Stimulated activated CD8-positive, alpha-beta memory T cell treated with anti-CD3 and anti-CD28 coated beads, Interleukin-7, amount 100 ng/mL, for 24 hours (primary cell): ENCODE measurements around the gene SCGB3A1.

Experiments
- DNase-seq: peaks from one replicate; pipeline ENCODE4 v3.0.0-alpha.2; 2020; ENCODE audit warnings: low read depth

The SCGB3A1 gene

DNA sequence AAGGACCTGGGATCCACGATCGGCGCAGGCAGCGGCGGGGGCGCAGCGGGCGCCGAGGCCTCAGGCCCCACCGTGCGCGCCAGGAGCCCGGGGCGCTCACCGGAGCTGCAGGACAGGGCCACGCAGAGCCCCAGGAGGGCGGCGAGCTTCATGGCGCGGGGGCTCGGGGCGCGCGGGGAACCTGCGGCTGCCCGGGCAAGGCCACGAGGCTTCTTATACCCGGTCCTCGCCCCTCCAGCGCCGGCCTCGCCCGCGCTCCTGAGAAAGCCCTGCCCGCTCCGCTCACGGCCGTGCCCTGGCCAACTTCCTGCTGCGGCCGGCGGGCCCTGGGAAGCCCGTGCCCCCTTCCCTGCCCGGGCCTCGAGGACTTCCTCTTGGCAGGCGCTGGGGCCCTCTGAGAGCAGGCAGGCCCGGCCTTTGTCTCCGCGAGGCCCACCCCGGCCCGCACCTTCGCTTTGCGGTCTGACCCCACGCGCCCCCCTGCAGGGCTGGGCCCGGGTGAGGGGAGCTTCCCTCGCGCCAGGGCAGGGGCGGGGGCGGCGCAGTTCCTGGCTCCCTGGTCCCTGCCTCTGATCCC is at the start of gene SCGB3A1:
SCGB3A1 (minus strand) TSS at position 189 of the 577 bp plus-strand sequence; CDS start at position 152, 37 bp downstream.
- no peak for DNase-seq

- no peak for DNase-seq
These were observed 49.2 kb upstream of the SCGB3A1 start for GRCh38 chr5:180640611-180640860.

DNA sequence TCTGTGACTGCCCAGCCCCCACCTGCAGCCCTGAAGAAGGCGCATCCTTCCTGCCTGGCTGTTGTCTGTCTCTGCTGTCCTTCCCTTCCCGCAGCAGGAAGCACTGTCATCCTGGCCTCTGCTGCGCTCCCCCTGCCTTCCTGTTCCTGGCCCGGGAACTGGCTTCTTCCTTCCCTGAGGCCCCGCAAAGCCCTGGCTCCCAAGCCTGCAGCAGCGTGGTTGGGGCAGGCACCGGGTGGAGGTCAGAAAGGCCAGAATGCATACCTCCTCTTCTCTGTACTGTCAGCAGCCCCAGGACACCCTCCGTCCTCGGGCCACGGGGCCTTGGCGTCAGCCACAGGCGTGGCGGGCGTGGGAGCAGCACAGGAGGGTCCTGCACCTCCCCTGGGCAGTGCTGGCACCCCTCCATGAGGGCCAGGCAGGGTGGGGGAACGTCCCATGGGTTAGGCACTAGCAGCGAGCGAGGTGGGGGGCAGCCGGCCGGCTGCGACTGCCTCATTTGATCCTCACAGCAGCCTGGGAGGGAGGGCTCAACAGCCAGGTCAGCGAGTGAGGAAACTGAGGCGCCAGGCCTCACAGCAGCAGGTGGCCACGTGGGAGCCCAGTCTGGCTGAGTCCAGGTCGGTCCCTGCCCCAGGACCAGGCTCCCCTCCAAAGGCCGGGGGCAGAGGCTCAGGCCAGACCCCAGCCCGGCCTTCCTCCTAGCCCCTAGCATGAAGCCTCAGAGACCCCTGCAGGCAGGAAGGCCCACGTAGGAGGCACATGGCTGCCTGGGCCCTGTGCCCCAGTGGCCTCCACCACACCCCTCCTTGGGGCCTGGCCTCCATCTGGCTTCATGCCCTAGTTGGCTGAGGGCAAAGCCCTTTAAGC is 48.7 kb upstream of the SCGB3A1 start:
- DNase-seq: no peak

DNA sequence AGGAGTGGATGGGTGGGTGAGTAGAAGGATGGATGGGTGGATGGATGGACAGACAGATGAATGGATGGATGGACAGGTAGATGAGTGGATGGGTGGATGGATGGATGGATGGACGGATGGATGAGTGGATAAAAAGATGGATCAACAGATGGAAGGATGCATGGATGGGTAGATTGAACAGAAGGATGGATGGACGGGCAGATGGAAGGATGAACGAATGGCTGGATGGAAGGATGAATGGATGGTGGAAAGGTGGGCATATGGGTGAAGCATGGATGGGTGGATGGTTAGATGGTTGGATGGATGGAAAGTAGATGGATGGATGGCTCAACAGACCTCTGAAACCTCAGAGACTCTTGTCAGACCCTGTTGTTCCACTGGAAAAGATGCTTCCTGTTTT is 48.0 kb upstream of the SCGB3A1 start:
- no peak for DNase-seq

- no peak for DNase-seq
These were observed 46.8 kb upstream of the SCGB3A1 start for GRCh38 chr5:180637962-180638680.

DNA sequence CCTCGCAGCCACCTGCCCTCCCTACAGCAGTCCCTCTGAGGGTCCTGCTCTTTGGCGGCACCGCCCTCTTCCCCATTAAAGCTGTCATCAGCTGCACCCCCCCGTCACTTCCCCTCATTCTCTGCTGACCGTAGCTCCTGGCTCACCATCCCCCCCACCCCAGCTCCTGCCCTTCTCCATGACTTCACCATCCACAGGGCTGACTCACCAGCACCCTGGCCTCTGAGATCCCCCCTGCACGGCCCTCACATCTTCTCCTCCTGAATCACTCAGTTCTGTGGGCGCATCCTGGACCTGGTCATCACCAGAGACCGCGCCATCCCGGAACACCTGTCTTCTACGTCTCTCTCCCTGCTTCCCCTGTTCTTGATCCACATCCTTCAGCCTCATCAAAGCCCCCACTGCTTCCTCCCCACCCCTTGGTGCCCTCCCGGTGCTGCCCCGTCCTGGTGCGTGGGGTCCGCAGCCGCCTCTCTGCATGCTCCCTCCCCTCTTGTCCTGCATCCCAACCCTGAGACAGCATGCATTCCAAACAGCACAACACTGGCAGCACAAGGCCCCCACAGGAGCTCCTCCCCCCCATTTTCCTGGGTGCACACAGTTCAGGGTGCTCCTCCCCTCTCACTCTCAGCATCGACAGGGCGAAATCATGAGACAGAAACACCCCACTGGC is 45.2 kb upstream of the SCGB3A1 start:
- DNase-seq: no peak

GRCh38 chr5:180636016-180636402 is 44.7 kb upstream of the SCGB3A1 start:
- no peak for DNase-seq

DNA sequence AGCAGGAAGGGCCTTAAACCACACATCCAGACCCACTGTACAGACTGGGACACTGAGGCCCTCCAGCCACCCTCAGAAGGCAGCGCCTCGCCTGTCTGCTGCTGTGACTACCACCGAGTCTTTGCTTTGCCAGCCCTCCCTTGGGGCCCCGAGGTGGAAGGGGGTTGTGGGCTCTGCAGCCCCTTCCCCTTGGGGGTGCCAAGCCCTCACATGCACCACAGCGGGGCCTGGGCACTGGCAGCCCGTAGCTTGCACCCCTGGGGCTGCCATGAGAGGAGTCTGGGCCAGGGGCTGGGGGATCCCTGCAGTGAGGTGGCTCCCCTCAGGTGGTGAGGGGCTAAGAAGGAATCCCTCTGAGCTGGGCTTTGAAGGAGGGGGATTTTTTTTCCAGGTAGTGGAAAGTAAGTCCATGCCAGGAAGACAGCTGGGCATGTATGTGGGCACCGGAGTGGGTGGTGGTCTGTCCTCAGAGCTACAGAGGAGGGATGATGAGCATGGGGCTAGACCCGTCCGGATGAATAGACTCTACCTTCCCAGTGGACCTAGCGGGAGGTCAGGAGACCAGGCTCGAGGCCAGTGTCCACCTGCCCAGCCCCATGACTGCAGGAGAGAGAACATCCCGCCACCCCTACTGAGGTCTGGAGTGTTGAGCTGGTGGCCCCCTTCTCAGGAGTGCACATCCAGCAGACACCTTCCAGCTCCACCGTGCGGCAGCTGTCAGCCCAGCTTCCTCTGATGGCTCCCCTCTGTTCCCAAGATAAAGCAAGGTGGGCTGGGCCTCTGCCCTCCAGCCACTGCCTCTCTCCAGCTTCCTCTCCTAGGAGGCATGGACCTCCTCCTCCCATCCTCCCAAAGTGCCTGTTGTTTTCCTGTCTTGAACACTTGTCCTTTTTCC is 42.2 kb upstream of the SCGB3A1 start:
- no peak for DNase-seq

GRCh38 chr5:180632768-180633167 is 41.5 kb upstream of the SCGB3A1 start:
- no peak for DNase-seq

DNA sequence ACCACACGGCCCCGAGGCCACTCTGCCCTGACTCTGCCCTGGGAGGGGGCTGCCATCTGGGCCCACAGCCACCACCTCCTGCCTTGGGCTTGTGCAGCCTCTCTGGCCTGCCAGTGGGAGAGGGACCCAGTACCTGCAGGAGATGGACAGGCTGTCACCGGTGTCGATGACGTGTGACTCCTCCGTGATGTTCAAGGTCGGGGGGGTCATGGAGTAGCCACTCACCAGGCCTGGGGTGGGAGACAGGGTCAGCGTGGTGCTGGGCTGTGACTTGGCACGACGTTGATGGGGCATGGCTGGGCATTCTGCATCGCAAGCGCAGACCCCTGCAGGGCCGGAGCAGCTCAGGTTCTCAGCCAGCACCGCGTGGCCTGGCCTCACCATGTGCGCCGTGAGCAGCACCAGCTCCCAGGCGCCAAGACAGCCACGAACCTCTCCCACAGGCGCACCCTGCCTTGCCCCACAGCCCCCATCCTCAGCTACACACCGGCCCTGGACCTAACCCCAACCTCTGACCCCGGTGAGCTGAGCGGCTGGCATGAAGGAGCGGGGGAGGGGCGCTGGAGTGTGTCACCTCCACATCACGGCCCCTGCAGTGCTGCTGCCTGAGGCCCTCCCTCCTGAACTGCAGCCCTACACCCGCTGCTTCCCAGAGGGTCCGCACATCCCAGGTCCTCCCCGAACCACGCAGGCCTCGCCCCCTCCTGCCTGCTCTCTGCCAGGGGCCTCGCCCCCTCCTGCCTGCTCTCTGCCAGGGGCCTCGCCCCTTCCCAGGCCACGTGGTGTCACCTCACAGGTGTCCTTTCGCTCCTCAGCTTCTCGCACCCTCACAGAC is 40.5 kb upstream of the SCGB3A1 start:
- no peak for DNase-seq

DNA sequence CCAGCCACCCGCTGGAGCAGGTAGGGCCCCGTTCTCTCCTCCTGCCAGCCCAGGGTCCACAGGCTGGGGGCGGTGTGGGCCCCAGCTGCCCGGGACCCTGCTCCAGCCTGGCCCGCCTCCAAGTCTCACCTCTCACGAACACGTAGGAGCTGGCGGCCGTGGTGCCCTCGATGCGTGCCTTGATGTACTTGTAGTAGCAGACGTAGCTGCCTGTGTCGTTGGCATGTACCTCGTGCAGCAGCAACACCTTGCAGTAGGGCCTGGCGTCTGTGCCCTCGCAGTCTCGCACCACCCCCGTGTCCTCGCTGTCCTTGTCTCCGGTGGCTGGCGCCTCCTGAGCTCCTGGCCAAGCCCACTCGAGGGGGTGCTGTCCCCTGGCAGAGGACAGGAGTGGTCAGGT is 39.1 kb upstream of the SCGB3A1 start:
- DNase-seq: no peak

DNA sequence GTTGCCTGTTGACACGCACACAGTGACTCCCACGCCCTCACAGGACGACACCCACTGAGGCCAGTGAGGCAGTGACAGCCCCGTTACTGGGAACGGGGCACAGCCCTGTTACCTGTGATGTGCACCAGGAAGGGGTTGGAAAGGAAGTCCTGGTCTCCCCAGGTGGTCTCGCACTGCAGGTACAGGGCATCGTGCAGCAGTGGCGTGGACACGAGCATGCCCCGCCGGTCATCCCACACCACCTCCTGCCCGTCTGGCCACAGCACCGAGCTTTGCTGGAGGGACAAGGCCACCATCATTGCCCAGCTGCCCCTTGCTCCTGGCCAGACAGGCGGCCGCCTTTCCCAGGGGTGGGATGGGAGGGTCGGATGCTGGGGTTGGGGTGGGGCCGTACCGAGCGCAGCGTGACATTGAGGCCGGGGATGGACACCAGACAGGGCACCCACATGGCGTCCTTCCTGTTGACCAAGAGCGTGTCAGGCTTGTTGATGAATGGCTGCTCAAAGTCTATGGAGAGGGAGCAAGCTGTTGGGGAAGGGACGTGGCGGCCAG is 38.6 kb upstream of the SCGB3A1 start:
- no peak for DNase-seq

GRCh38 chr5:180628827-180629750 is 37.8 kb upstream of the SCGB3A1 start:
- DNase-seq: no peak

DNA sequence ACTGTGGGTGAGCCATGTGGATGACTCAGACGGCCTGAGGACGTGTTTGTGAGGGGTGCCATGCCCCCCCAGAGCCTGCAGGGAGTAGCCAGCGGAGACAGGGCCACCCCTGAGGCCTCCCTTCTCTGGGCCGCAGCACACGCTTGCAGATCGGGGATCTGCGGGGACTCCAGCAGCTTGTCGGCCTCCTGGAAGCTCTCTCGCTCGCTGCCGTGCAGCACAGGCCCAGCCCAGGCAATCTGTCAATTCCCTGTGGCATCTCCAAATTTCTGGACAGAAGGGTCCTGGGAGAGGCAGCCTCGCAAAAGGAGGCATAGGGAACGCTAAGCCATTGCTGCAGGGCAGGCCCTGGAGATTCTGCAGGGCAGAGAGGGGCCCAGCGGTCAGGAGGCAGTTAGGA is 36.9 kb upstream of the SCGB3A1 start:
- DNase-seq: no peak

DNA sequence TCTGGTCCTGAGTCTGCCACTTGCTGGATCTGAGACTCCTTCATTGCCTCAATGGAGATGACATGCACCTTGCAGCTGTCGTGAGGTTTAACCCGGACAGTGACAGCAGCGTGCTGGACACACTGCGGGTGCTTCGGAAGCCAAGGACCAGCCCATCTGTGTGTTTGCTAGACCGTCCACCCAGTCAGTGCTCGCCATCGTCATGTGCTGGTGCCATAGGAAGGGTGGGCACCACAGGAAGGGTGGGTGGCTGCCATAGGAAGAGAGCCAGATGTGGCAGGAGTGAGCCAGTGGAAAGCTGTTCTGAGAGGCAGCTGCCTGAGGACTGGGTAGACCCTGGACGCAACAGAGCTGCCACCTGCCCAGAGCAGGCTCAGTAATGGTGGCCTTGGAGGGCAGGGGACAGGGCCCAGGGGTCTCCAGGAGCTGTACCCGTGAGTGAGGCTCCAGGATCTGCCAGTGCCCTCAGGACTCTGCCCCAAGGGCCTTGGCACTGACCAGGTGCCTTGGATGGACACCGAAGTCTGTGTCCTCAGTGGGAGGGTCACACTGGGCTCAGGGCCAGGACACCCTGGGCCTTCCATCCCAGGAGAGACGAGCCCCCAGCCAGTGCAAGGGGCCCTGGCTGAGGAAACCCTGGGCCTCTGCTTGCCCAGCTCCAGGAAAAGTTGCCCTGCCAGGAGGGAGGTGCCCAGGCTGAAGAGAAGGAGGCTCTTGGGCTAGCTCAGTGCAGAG is 36.3 kb upstream of the SCGB3A1 start:
- DNase-seq: no peak

DNA sequence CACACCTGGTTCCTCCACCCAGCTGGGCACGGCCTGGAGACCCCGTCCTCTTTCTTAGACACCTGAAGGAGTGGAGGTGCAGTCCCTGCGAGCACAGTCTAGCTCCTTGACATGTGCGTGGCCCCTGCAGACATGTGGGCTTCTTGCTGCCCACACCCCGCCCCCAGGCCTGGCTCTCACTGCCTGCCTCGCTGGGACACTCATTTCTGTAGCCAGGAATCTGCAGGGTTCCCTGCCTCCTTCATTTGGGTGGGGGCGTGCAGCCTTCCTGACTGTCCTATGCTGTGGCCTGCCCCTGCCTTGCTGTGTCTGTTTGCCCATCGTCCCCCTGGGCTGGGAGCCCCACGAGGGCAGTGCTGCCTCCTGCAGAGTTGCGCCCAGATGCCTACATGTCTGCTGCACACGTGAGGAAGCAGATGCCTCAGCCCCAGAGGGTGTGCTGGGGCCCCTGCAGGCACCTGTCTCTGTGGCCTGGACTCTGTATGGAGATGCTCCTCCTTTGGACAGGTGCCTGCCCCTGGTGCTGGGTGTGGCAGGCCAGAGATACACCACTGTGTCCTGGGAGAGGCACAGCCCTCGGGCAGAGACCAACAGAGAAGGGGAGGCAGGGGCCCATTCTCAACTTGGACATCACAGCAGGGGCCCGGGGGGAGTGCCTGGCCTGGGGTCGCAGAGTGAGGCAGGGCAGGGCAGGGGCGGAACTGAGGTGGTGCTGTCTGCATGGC is 35.5 kb upstream of the SCGB3A1 start:
- no peak for DNase-seq

GRCh38 chr5:180625791-180626660 is 34.7 kb upstream of the SCGB3A1 start:
- no peak for DNase-seq
